Smooth muscle cell (in vitro differentiated cells): ENCODE results near the gene SHC2. TPM values are rescaled to one million over a fixed set of nuclear protein-coding genes. Genes with fewer than 3 reads are reported as not detected.

Source experiments
- DNase-seq: peaks from one replicate; lab custom pipeline; 2025; ENCODE audit not compliant: unreplicated experiment; lab: John Stamatoyannopoulos, UW
- H2AFZ ChIP-seq: fragments of 200-600 bp; sonication (generic); 2 replicates; pipeline ENCODE4 v1.6.0; 2016; ENCODE audit warnings: antibody characterized with exemption, low read depth, mild to moderate bottlenecking
- H3F3A ChIP-seq: fragments of 200-600 bp; sonication (generic); 2 replicates; pipeline ENCODE4 v1.6.0; 2017; ENCODE audit warnings: antibody characterized with exemption, low read depth
- H3K27ac ChIP-seq: fragments of 200-600 bp; sonication (generic); 2 replicates; pipeline ENCODE4 v1.5.1; 2016; ENCODE audit warnings: low read depth, mild to moderate bottlenecking
- H3K27me3 ChIP-seq: fragments of 200-600 bp; sonication (generic); 2 replicates; pipeline ENCODE4 v1.6.1; 2016; ENCODE audit warnings: low read depth, mild to moderate bottlenecking
- H3K36me3 ChIP-seq: fragments of 200-600 bp; sonication (generic); 2 replicates; pipeline ENCODE4 v1.5.1; 2016; ENCODE audit warnings: low read depth
- H3K4me1 ChIP-seq: fragments of 200-600 bp; sonication (generic); 2 replicates; pipeline ENCODE4 v1.5.1; 2016; ENCODE audit warnings: low read depth
- H3K4me2 ChIP-seq: fragments of 200-600 bp; sonication (generic); 2 replicates; pipeline ENCODE4 v1.6.0; 2016; ENCODE audit warnings: mild to moderate bottlenecking
- H3K4me3 ChIP-seq: fragments of 200-600 bp; sonication (generic); 2 replicates; pipeline ENCODE4 v1.5.1; 2016; ENCODE audit warnings: mild to moderate bottlenecking
- H3K79me2 ChIP-seq: fragments of 200-600 bp; sonication (generic); 2 replicates; pipeline ENCODE4 v1.6.0; 2016; ENCODE audit warnings: low read depth, mild to moderate bottlenecking
- H3K9ac ChIP-seq: fragments of 200-600 bp; sonication (generic); 2 replicates; pipeline ENCODE4 v1.6.0; 2016; ENCODE audit warnings: low read depth
- H3K9me3 ChIP-seq: fragments of 200-600 bp; sonication (generic); replicated peaks from 2 replicates; pipeline ENCODE4 v1.5.1; 2016; ENCODE audit warnings: low read depth
- H4K20me1 ChIP-seq: fragments of 200-600 bp; sonication (generic); 2 replicates; pipeline ENCODE4 v1.6.0; 2016; ENCODE audit warnings: low read depth
- WGBS: methylation state at CpG from one replicate; pipeline ENCODE4 v1.1.7; 2016; ENCODE audit warnings: low lambda C conversion rate; 5-methylcytosine and 5-hydroxymethylcytosine counted together
- polyA plus RNA-seq: library from polyadenylated mRNA; unstranded; fragments of >200 nt; fragmentation: Nextera tagmentation; extraction: Ambion mirVana; gene quantifications from 2 replicates; pipeline ENCODE4 v1.2.1, GENCODE V29; 2016
- total RNA-seq: library from RNA; depleted of rRNA; stranded (reverse); fragments of >200 nt; gene quantifications from 2 replicates; pipeline ENCODE4 v1.2.3, GENCODE V29; 2014
- TF ChIP-seq, protein P1 (sequence below): fragments of 200-600 bp; sonication (generic); IDR thresholded peaks from 2 replicates; pipeline ENCODE4 v1.5.1; 2017; ENCODE audit warnings: borderline replicate concordance, mild to moderate bottlenecking, antibody characterized with exemption; ENCODE audit not compliant: insufficient read depth, poor library complexity, severe bottlenecking

The SHC2 gene, protein sequence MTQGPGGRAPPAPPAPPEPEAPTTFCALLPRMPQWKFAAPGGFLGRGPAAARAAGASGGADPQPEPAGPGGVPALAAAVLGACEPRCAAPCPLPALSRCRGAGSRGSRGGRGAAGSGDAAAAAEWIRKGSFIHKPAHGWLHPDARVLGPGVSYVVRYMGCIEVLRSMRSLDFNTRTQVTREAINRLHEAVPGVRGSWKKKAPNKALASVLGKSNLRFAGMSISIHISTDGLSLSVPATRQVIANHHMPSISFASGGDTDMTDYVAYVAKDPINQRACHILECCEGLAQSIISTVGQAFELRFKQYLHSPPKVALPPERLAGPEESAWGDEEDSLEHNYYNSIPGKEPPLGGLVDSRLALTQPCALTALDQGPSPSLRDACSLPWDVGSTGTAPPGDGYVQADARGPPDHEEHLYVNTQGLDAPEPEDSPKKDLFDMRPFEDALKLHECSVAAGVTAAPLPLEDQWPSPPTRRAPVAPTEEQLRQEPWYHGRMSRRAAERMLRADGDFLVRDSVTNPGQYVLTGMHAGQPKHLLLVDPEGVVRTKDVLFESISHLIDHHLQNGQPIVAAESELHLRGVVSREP
- total RNA-seq (10.8 and 15.6 TPM in 2 replicates), polyA plus RNA-seq (29.3 and 34.5 TPM in 2 replicates)

DNA sequence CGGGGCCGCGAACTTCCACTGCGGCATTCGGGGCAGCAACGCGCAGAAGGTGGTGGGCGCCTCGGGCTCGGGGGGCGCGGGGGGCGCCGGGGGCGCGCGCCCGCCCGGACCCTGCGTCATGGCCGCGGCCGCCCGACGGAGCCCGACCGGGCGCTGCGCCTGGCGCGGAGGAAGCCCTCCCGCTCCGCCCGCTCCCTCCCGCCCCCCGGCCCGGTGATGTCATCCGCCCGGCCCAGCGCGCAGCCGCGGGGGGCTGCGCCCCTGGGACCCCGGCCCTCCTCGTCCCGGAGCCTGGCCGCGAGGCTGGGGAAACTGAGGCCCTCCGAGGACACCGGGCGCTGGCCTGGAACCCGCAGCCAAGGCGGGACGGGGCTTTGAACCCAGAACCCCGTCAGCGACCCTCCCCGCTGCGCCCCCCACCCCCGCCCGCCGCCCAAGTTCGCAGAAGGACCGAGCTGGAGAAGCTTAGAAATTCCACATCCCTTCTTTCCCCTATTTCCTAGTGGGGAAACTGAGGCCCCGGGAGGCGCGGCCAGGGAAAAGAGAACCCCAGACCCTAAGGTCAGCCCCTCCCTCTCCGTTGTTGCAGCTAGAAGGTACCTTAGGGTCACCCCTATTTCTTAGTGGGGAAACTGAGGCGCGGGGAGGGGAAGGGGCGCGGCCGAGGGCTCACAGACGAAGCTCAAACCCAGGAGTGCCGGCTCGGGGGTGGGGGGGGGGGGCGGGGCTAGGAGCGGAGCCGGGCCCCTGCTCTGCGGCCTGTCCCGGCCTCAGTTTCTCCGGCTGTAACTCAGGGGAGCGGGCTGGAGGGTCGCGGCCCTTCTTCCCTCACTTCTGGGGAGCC lies at the start of gene SHC2:
TSS of gene SHC2 (minus strand) at position 157 of the 844 bp plus-strand sequence. CDS start at position 120, 37 bp downstream.
- Histone ChIP-seq H3K9me3 (no peaks in the 10 kb centered on the region), H3K27me3 (no peaks in the 10 kb centered on the region), H4K20me1 (peaks cover 11% of the 10 kb centered on the region), H3K36me3 (no peaks in the 10 kb centered on the region), H3F3A (no peaks in the 10 kb centered on the region), H3K4me2 (peak within 1 kb of the TSS; percentile 96), H3K4me1 (no peaks in the 10 kb centered on the region), H3K9ac (peak within 1 kb of the TSS; percentile 84), H2AFZ (peak within 1 kb of the TSS; percentile 83), H3K79me2 (peaks cover 7% of the 10 kb centered on the region), H3K27ac (peak within 1 kb of the TSS; percentile 50), H3K4me3 (peak within 1 kb of the TSS; percentile 68)
- 9% methylated on average over 25 of the region's 85 CpGs for WGBS
- TF ChIP-seq, protein P1, sequence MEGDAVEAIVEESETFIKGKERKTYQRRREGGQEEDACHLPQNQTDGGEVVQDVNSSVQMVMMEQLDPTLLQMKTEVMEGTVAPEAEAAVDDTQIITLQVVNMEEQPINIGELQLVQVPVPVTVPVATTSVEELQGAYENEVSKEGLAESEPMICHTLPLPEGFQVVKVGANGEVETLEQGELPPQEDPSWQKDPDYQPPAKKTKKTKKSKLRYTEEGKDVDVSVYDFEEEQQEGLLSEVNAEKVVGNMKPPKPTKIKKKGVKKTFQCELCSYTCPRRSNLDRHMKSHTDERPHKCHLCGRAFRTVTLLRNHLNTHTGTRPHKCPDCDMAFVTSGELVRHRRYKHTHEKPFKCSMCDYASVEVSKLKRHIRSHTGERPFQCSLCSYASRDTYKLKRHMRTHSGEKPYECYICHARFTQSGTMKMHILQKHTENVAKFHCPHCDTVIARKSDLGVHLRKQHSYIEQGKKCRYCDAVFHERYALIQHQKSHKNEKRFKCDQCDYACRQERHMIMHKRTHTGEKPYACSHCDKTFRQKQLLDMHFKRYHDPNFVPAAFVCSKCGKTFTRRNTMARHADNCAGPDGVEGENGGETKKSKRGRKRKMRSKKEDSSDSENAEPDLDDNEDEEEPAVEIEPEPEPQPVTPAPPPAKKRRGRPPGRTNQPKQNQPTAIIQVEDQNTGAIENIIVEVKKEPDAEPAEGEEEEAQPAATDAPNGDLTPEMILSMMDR: no peak
- DNase-seq: peak; percentile 9

DNA sequence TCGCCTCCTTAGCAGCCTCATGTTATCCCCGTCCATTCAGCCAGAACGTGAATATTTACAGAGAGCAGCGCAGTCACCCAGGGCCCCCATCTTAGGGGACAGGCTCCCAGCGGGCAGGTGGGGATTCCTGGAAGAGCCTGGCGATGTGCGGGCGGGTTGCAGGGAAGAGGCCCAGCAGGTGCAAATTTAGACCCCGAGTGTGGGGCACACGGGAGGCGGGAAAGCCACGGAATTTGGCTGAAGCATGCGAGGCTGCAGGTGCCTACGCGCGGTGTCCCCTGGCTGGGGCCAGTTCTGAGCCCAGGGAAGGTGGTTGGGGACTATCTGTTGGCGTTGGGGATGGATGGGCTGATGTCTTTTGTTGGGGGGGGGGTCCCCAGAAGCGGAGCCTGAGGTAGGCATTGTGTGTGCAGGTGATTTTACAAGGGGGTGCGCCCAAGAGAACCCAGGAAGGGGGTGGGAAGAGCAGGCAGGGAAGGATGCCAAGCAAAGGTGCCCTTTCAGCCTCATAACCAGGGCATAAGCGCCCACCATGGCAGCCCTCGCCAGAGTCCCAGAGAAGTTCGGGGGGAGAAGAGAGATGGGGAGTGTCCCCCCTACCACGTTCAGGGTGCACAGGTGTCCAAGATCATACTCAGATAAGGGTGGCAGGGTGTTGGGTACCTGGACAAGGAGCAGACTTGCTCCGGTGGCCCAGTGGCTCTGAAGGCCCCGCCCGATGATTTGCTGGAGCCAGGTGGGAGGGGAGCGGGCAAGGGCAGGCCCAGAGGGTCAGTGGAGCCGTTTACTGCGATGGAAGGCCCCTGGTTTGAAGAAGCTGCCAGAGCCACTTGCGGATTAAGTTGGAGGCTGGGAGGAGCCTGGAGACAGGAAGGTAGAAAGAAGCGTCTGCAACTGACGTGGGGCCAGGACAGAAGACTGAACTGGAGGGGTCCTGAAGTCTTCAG lies 47.6 kb upstream of the SHC2 start:
- Histone ChIP-seq H3K9me3 (no peaks in the 10 kb centered on the region), H3K4me2 (peak overlapping the region; percentile 100), H3K79me2 (peaks cover 16% of the 10 kb centered on the region), H3F3A (peaks cover 5% of the 10 kb centered on the region), H3K36me3 (no peaks in the 10 kb centered on the region), H3K4me3 (peak overlapping the region; percentile 97), H4K20me1 (no peaks in the 10 kb centered on the region), H3K27me3 (no peaks in the 10 kb centered on the region), H3K4me1 (peaks cover 19% of the 10 kb centered on the region), H2AFZ (no peak overlapping the region), H3K9ac (peak overlapping the region; percentile 91), H3K27ac (no peak overlapping the region)
- TF ChIP-seq, protein P1: no peak
- DNase-seq: no peak
- 70% methylated on average over 31 of the region's 32 CpGs for WGBS

DNA sequence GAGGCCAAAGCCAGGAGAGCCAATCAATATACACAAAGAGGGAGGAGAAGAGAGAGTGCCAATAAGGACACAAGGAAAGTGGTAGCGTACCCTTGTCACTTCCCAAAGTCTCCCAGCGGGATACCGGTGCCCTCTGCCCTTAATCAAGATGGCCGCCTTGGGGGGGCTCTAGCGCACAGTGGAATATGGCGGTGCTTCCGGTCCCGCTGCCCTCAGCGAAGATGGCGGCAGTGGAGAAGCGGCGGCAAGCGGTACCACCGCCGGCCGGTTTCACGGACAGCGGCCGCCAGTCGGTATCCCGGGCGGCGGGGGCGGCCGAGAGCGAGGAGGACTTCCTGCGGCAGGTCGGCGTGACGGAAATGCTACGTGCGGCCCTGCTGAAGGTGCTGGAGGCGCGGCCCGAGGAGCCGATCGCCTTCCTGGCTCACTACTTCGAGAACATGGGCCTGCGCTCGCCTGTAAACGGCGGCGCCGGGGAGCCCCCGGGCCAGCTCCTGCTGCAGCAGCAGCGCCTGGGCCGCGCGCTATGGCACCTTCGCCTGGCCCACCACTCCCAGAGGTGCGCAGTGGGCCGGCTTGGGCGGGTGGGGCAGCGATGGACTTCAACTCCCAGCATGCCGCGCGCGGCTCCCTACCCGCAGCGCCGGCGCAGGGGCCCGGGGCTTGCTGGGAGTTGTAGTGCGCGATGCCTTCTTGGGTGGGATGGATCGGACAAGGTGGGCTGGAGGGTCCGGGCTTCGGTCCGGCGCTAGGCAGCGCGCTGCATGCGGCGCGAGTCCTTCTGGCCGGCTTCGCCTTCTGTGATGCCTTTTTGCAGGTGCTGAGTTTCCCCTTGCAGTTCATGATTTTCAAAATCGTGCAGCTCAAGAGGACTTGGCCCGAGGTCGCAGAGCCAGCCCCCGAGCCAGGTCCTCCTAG lies 46.7 kb upstream of the SHC2 start, which contains the start of gene TPGS1:
TSS of gene TPGS1 (plus strand) at position 212 of the 918 bp plus-strand sequence. CDS start at position 222, 10 bp downstream.
- H3K4me2 ChIP-seq: peak within 1 kb of the TSS; percentile 100
- H3K79me2 ChIP-seq: peaks cover 16% of the 10 kb centered on the region
- H3K27me3 ChIP-seq: no peaks in the 10 kb centered on the region
- WGBS: 3% methylated on average over 65 of the region's 81 CpGs
- H3K4me3 ChIP-seq: peak within 1 kb of the TSS; percentile 97
- H3F3A ChIP-seq: peaks cover 5% of the 10 kb centered on the region
- H3K27ac ChIP-seq: peak within 1 kb of the TSS; percentile 87
- no peaks in the 10 kb centered on the region for H4K20me1 ChIP-seq
- no peaks in the 10 kb centered on the region for H3K9me3 ChIP-seq
- H3K9ac ChIP-seq: peak within 1 kb of the TSS; percentile 91
- TF ChIP-seq, protein P1: no peak
- DNase-seq: peak; percentile 96
- peaks cover 19% of the 10 kb centered on the region for H3K4me1 ChIP-seq
- H2AFZ ChIP-seq: peak within 1 kb of the TSS; percentile 97
- no peaks in the 10 kb centered on the region for H3K36me3 ChIP-seq
